ENCODE measurements around the gene ANO2.

Gene ANO2

GRCh38 chr12:5520831-5521230, 424.2 kb downstream of the ANO2 start:
- H3K4me3 ChIP-seq (ENCODE audit: low read length) = no peak overlapping the region
- TF ChIP-seq ZNF274 (IDR thresholded peaks at IDR 0.05; ENCODE audit: low read depth, low read length) = no peak

GRCh38 chr12:5520037-5520436, 425.0 kb downstream of the ANO2 start:
- no peak for TF ChIP-seq ZNF274 (IDR thresholded peaks at IDR 0.05; ENCODE audit: low read depth, low read length)
- no peak overlapping the region for H3K4me3 ChIP-seq (ENCODE audit: low read length)

DNA sequence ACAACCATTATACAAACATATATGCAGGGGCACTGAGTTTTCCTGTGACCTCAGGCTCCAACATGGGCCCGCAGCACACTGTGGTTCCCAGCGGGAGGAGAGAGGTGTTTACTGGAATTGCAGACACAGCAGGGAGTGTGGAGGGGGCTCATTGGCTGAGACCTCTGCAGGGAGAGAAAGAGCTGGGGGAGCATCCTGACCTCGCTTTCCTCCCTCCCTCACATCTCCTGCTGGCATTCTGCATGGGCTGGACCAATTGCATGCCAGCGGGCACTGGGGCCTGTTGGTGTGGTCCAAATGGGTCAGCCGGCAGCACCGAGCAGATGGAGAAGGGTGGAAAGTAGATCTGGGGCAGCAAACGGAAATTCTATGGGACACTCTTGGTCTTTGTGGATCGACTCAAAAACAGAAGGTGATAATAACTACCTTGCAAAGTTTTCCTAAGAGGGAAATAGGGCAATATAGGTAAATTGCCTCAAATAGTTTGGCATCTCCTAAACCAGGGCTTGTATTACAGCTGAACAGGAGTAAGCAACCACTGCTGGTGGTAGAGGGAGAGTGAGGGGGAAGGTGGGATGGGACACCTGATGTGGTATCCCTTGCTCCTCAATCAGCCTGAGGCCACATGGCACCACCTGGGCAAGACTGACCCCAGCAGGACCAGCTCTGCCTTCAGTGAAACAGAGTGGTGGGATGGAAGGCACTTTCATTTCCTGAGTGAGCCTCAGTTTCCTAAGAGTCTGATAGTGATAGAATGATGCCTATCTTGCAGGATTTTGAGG, 426.3 kb downstream of the ANO2 start:
- H3K4me3 ChIP-seq (ENCODE audit: low read length) = no peak overlapping the region
- TF ChIP-seq ZNF274 (IDR thresholded peaks at IDR 0.05; ENCODE audit: low read depth, low read length) = no peak

DNA sequence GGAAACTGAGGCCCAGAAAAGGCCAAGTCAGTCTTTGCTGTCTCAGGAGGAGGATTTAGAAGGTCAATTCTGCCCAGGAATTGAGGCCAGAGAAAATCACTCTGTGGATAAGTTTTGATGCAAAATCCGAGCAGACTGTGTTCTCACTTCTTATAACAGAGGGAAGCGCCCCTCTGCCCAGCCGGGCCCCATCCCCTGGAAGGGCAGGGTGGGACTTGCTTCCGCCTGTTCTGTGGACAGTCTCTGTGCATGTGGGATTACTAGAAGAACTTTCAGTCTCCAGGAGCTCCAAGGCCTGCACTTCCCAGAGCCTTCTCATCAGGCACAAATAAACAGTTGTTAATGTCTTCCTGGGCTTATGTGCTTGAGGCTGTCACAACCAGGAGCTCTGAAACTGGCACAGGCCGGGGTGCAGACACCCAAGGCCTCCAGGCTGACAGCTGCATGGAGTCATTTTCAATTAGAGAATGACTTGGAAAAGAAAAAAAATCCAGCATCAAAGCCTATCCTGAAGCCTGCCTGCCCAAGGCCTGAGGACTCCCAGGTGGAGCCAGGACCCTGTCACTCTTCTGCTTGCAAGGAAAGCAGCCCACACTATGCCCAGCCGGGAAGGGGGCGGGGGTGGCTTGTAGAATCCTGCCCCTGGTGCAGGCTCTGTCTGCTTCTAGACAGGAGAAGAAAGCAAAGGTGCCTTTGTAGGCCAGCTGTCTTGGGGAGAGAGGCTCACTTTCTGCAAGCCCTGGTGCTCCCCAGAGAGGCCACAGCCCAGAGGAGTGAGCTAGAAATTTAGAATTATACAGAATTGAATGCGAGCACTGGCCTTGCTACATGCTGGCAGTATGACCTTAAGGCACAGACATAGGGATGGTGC, 428.5 kb downstream of the ANO2 start:
- no peak overlapping the region for H3K4me3 ChIP-seq (ENCODE audit: low read length)
- TF ChIP-seq ZNF274 (IDR thresholded peaks at IDR 0.05; ENCODE audit: low read depth, low read length) = no peak

- no peak for TF ChIP-seq ZNF274 (IDR thresholded peaks at IDR 0.05; ENCODE audit: low read depth, low read length)
- no peak overlapping the region for H3K4me3 ChIP-seq (ENCODE audit: low read length)
Measured at GRCh38 chr12:5515458-5515857, 429.6 kb downstream of the ANO2 start.

DNA sequence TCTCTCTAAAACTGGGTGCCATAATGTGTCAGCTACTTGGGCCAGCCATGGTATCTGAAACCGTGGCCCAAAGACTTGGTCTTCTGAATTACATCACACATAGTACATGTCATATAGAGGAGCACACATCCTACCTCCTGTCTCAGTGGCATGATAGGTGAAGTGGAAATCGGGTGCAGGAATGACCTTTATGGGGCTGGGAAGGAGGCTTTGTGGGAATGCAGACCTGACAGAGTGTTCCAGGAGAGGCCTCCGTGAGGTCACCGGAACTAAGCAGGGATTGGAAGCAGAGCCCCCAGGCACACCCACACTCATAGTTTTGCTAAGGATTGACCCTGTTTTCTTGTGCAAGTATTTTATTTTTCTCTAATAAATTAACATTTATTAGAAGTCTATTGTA, 430.5 kb downstream of the ANO2 start:
- no peak overlapping the region for H3K4me3 ChIP-seq (ENCODE audit: low read length)
- no peak for TF ChIP-seq ZNF274 (IDR thresholded peaks at IDR 0.05; ENCODE audit: low read depth, low read length)

GRCh38 chr12:5514016-5514415, 431.0 kb downstream of the ANO2 start:
- no peak overlapping the region for H3K4me3 ChIP-seq (ENCODE audit: low read length)
- no peak for TF ChIP-seq ZNF274 (IDR thresholded peaks at IDR 0.05; ENCODE audit: low read depth, low read length)

GRCh38 chr12:5513406-5513805, 431.7 kb downstream of the ANO2 start:
- H3K4me3 ChIP-seq (ENCODE audit: low read length) = no peak overlapping the region
- no peak for TF ChIP-seq ZNF274 (IDR thresholded peaks at IDR 0.05; ENCODE audit: low read depth, low read length)
